K562 (cell line): ENCODE results near the gene CYP11A1. TPM values are rescaled to one million over a fixed set of nuclear protein-coding genes. Genes with fewer than 3 reads are reported as not detected.

Experiments used
- ATAC-seq: fragments of 200-7000 bp; cut with Tn5 transposase; 3 replicates; pipeline ENCODE4 v1.9.1; 2020; ENCODE audit warnings: moderate library complexity
- BruUV-seq: library from RNA; stranded (reverse); fragments of 400-500 nt; replicated peaks from 2 replicates; lab custom pipeline; 2021; lab: Mats Ljungman, UMichigan
- CTCF ChIA-PET: fragments of 300-600 bp; formaldehyde crosslinking; extraction: SDS; loops from one replicate; lab custom pipeline; 2021; ENCODE audit warnings: low intra/inter-chr PET ratio; lab: Yijun Ruan, JAX
- POLR2A ChIA-PET: fragments of 300-600, 350-650 bp; sonication (Branson Sonifier 250); formaldehyde crosslinking; extraction: SDS; loops from one replicate; lab custom pipeline; 2021; ENCODE audit warnings: antibody characterized with exemption, inconsistent platforms; lab: Yijun Ruan, JAX
- DNase-seq, 4 experiments: peaks; one replicate each; pipeline versions ENCODE4 v3.0.0 to v3.0.0-alpha.2; 2011 to 2018; ENCODE audit warnings: low spot score in 3 of 4, mixed read lengths in 3 of 4; ENCODE audit errors: extremely low read depth in 1 of 4
- FAIRE-seq: peaks from 2 replicates; lab custom pipeline; 2011; peaks lifted over from hg19 to GRCh38; lab: Jason Lieb, UNC
- H2AFZ ChIP-seq: 2 replicates; pipeline ENCODE4 v1.6.0; 2011; ENCODE audit warnings: low read depth, low read length, control low read depth, inconsistent platforms
- H3K27ac ChIP-seq: fragments of 200-600 bp; 3 replicates; pipeline ENCODE4 v1.8.0; 2011; ENCODE audit warnings: low read depth, mild to moderate bottlenecking, control low read depth, inconsistent platforms, low read length, moderate library complexity, mixed read lengths; ENCODE audit errors: extremely low read depth
- H3K27me3 ChIP-seq, 2 experiments: fragments of 300-600 bp in 1 of 2; 2 replicates in 1 of 2; 3 replicates in 1 of 2; pipeline versions ENCODE4 v1.6.0 to v1.8.0; 2011; ENCODE audit warnings: inconsistent platforms in 2 of 2, low read length in 2 of 2, mild to moderate bottlenecking in 1 of 2, mixed read lengths in 1 of 2, moderate library complexity in 1 of 2; ENCODE audit not compliant: control insufficient read depth in 2 of 2, insufficient read depth in 2 of 2
- H3K36me3 ChIP-seq: fragments of 300-600 bp; 3 replicates; pipeline ENCODE4 v1.8.0; 2011; ENCODE audit warnings: mild to moderate bottlenecking, low read length, inconsistent platforms; ENCODE audit not compliant: control insufficient read depth, insufficient read depth
- H3K4me1 ChIP-seq, 2 experiments: fragments of 200-600 bp in 1 of 2; replicated peaks in 1 of 2; 2 replicates in 1 of 2; 3 replicates in 1 of 2; pipeline versions ENCODE4 v1.5.1 to v1.8.0; 2011; ENCODE audit warnings: inconsistent platforms in 2 of 2, low read length in 2 of 2, mild to moderate bottlenecking in 1 of 2, mixed read lengths in 1 of 2, moderate library complexity in 1 of 2; ENCODE audit not compliant: control insufficient read depth in 2 of 2, insufficient read depth in 2 of 2
- H3K4me2 ChIP-seq: 2 replicates; pipeline ENCODE4 v1.6.1; 2011; ENCODE audit warnings: low read length, control low read depth, inconsistent platforms, mixed read lengths; ENCODE audit not compliant: insufficient read depth
- H3K4me3 ChIP-seq: fragments of 200-600 bp; sonication (generic), shearing (Covaris generic); 2 replicates; pipeline ENCODE4 v1.5.1; 2016; ENCODE audit warnings: control low read depth, inconsistent platforms
- H3K79me2 ChIP-seq: fragments of 200-600 bp; 3 replicates; pipeline ENCODE4 v1.8.0; 2011; ENCODE audit warnings: low read length, inconsistent platforms; ENCODE audit not compliant: control insufficient read depth, insufficient read depth
- H3K9ac ChIP-seq, 2 experiments: 2 replicates each; pipeline versions ENCODE4 v1.6.0 to v1.6.1; 2011; ENCODE audit warnings: low read depth in 2 of 2, low read length in 2 of 2, control low read depth in 1 of 2, inconsistent platforms in 1 of 2, mild to moderate bottlenecking in 1 of 2, mixed read lengths in 1 of 2; ENCODE audit not compliant: insufficient read depth in 1 of 2
- H3K9me1 ChIP-seq: one replicate; pipeline ENCODE4 v1.6.0; 2011; ENCODE audit warnings: inconsistent platforms, mild to moderate bottlenecking, low read length, moderate library complexity; ENCODE audit not compliant: control insufficient read depth, insufficient read depth
- H3K9me3 ChIP-seq: replicated peaks from 2 replicates; pipeline ENCODE4 v1.5.1; 2011; ENCODE audit warnings: low read depth, low read length, inconsistent platforms; ENCODE audit not compliant: control insufficient read depth, insufficient read depth
- H4K20me1 ChIP-seq: replicated peaks from 2 replicates; pipeline ENCODE4 v1.6.1; 2011; ENCODE audit warnings: low read length, inconsistent platforms, mixed read lengths; ENCODE audit not compliant: control insufficient read depth, insufficient read depth
- ARNT ChIP-seq, 2 experiments: fragments of 450-650 bp; IDR thresholded peaks; 2 replicates each; pipeline ENCODE4 v1.6.1; 2016; ENCODE audit warnings: mild to moderate bottlenecking in 1 of 2
- CTBP1 ChIP-seq: fragments of 450-650 bp; IDR thresholded peaks from 2 replicates; pipeline ENCODE4 v1.6.1; 2016; ENCODE audit warnings: borderline replicate concordance
- EZH2 ChIP-seq: IDR thresholded peaks from 2 replicates; pipeline ENCODE4 v1.6.1; 2012; ENCODE audit warnings: low read depth, mild to moderate bottlenecking, inconsistent platforms, low read length, borderline replicate concordance
- LCOR ChIP-seq: sonication (generic); formaldehyde crosslinking; IDR thresholded peaks from 2 replicates; pipeline ENCODE4 v1.8.0; 2022; ENCODE audit warnings: mild to moderate bottlenecking, missing genetic modification reagents
- RAD21 ChIP-seq, 2 experiments: fragments of 250-450 bp in 1 of 2; fragments of 450-650 bp in 1 of 2; sonication (Bioruptor Pico) in 1 of 2; formaldehyde crosslinking in 1 of 2; IDR thresholded peaks in 1 of 2; conservative IDR thresholded peaks in 1 of 2; 2 replicates each; pipeline versions ENCODE4 v1.4.0 to v1.8.0; 2020 to 2022; ENCODE audit warnings: mild to moderate bottlenecking in 2 of 2, moderate library complexity in 1 of 2
- RFX5 ChIP-seq: IDR thresholded peaks from 2 replicates; pipeline ENCODE4 v1.6.1; 2011; ENCODE audit warnings: low read depth, mild to moderate bottlenecking, improper control_type of control experiment, low read length
- SMC3 ChIP-seq: conservative IDR thresholded peaks from 2 replicates; pipeline ENCODE4 v1.6.1; 2011; ENCODE audit warnings: low read depth, low read length, improper control_type of control experiment; ENCODE audit not compliant: insufficient read depth
- ZNF740 ChIP-seq, 3 experiments: fragments of 200-800 bp in 1 of 3; sonication (Bioruptor generic) in 1 of 3; sonication (generic) in 1 of 3; formaldehyde crosslinking in 1 of 3; IDR thresholded peaks; 2 replicates each; pipeline versions ENCODE4 v1.6.1 to v1.8.0; 2016 to 2022; ENCODE audit warnings: mild to moderate bottlenecking in 2 of 3, missing compliant biosample characterization in 2 of 3, missing genetic modification characterization in 2 of 3, missing genetic modification reagents in 1 of 3
- WGBS: fragments of 100-300 bp; shearing (Covaris generic); methylation state at CpG from one replicate; pipeline ENCODE4 v1.1.6; 2016; ENCODE audit warnings: low coverage, mixed read lengths; ENCODE audit not compliant: insufficient coverage; ENCODE audit errors: missing lambda C conversion rate; 5-methylcytosine and 5-hydroxymethylcytosine counted together
- in situ Hi-C: fragments of 300-500 bp; cut with MboI; formaldehyde crosslinking; loops from 4 replicates; pipeline ENCODE4 v1.15.0; 2018; ENCODE audit warnings: inconsistent platforms, mixed read lengths
- intact Hi-C: fragments of 100-400 bp; cut with micrococcal nuclease; formaldehyde crosslinking; loops from 2 replicates; pipeline ENCODE4 v1.14.2; 2022
- polyA plus RNA-seq, 8 experiments: library from polyadenylated mRNA; depleted of rRNA in 4 of 8; stranded (reverse) in 5 of 8; unstranded in 3 of 8; fragments of >200 nt; fragmentation: Nextera tagmentation in 2 of 8; fragmentation: Illumina TruSeq in 1 of 8; extraction: Ambion mirVana in 2 of 8; extraction: Trizol in 1 of 8; gene quantifications; 2 replicates each; pipeline versions ENCODE4 v1.2.1 to v1.2.3, GENCODE V29; 2011 to 2014; ENCODE audit warnings: inconsistent platforms in 1 of 8, missing spikeins in 1 of 8
- total RNA-seq, 7 experiments: library from RNA; depleted of rRNA in 6 of 7; stranded (reverse); fragments of >200 nt in 6 of 7; fragmentation: Illumina TruSeq in 2 of 7; extraction: Trizol in 2 of 7; gene quantifications; 2 replicates each; pipeline versions ENCODE4 v1.2.1 to v1.2.3, GENCODE V29; 2011 to 2021; ENCODE audit warnings: low replicate concordance in 1 of 7
- TF ChIP-seq, protein P1 (sequence below): sonication (generic); formaldehyde crosslinking; IDR thresholded peaks from 2 replicates; pipeline ENCODE4 v1.8.0; 2022; ENCODE audit warnings: mild to moderate bottlenecking, missing genetic modification reagents
- TF ChIP-seq, protein P2 (sequence below): fragments of 450-650 bp; formaldehyde crosslinking; IDR thresholded peaks from 2 replicates; pipeline ENCODE4 v1.4.0; 2020; ENCODE audit warnings: mild to moderate bottlenecking
- TF ChIP-seq, protein P3 (sequence below): sonication (generic); IDR thresholded peaks from 2 replicates; pipeline ENCODE4 v1.6.1; 2016

Gene CYP11A1
- total and polyA plus RNA-seq, 9 of the 15 experiments (the other 6 are each of a cell fraction or from before 2014, with no cell fraction given) = 0.06 to 0.24 (median 0.10) TPM; not detected in 4

GRCh38 chr15:74376226-74376625, 8.8 kb upstream of the CYP11A1 start (continued):
- TF ChIP-seq, protein P1, sequence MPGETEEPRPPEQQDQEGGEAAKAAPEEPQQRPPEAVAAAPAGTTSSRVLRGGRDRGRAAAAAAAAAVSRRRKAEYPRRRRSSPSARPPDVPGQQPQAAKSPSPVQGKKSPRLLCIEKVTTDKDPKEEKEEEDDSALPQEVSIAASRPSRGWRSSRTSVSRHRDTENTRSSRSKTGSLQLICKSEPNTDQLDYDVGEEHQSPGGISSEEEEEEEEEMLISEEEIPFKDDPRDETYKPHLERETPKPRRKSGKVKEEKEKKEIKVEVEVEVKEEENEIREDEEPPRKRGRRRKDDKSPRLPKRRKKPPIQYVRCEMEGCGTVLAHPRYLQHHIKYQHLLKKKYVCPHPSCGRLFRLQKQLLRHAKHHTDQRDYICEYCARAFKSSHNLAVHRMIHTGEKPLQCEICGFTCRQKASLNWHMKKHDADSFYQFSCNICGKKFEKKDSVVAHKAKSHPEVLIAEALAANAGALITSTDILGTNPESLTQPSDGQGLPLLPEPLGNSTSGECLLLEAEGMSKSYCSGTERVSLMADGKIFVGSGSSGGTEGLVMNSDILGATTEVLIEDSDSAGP (CRISPR knock-in tag) = no peak

- no TSS peak for BruUV-seq
- H3K4me1 ChIP-seq = peaks cover 11 to 16% of the 10 kb centered on the region in 2 experiments; a peak in 4 of 5 replicates
- no peak for TF ChIP-seq ZNF740 (CRISPR knock-in tag; IDR thresholded peaks at IDR 0.05)
- TF ChIP-seq ZNF740 (tag; IDR thresholded peaks at IDR 0.05) = 0 out of 4 replicates have a peak, but pooled peaks of 1 of the 2 experiments have one; percentile 3
- TF ChIP-seq EZH2 = no peak
- peak; percentile 61 for TF ChIP-seq SMC3
- TF ChIP-seq RAD21 (CRISPR knock-in tag; conservative IDR thresholded peaks at IDR 0.05 in 1 of 2, IDR thresholded peaks at IDR 0.05 in 1 of 2) = peak; percentile 42 to 69
- no peak for TF ChIP-seq RFX5
- TF ChIP-seq, protein P2, sequence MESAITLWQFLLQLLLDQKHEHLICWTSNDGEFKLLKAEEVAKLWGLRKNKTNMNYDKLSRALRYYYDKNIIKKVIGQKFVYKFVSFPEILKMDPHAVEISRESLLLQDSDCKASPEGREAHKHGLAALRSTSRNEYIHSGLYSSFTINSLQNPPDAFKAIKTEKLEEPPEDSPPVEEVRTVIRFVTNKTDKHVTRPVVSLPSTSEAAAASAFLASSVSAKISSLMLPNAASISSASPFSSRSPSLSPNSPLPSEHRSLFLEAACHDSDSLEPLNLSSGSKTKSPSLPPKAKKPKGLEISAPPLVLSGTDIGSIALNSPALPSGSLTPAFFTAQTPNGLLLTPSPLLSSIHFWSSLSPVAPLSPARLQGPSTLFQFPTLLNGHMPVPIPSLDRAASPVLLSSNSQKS (CRISPR knock-in tag) = no peak
- 0 out of 2 replicates have a peak, but pooled peaks have one; percentile 28 for TF ChIP-seq LCOR (CRISPR knock-in tag)
- peak in 1 of 2 experiments; percentile 54; a peak in 1 of 4 replicates for TF ChIP-seq ARNT (IDR thresholded peaks at IDR 0.05)
- TF ChIP-seq, protein P3, sequence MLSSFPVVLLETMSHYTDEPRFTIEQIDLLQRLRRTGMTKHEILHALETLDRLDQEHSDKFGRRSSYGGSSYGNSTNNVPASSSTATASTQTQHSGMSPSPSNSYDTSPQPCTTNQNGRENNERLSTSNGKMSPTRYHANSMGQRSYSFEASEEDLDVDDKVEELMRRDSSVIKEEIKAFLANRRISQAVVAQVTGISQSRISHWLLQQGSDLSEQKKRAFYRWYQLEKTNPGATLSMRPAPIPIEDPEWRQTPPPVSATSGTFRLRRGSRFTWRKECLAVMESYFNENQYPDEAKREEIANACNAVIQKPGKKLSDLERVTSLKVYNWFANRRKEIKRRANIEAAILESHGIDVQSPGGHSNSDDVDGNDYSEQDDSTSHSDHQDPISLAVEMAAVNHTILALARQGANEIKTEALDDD = peak; percentile 30; the same call in 1 of the 2 replicates
- TF ChIP-seq CTBP1 = peak; percentile 65
Measured at GRCh38 chr15:74375303-74375693, 7.9 kb upstream of the CYP11A1 start.

More at GRCh38 chr15:74375303-74375693, 7.9 kb upstream of the CYP11A1 start:
- peak overlapping the region; percentile 72 for H3K4me2 ChIP-seq
- no peak overlapping the region for H3K27ac ChIP-seq
- WGBS = 8% methylated on average over 9 of the region's 9 CpGs
- H3K4me3 ChIP-seq = no peak overlapping the region
- H3K36me3 ChIP-seq = no peaks in the 10 kb centered on the region
- ATAC-seq = peak; percentile 61
- no peaks in the 10 kb centered on the region for H3K79me2 ChIP-seq
- intact Hi-C loops (loop anchor here (1.0 to 10.0 kb wide), 4 partner anchors 116 to 580 kb away; partner anchors contain the start of gene RPP25), in situ Hi-C loops (loop anchor here (5.0 kb wide), 1 partner anchor 392 kb away; no protein-coding TSS in a partner anchor)
- H2AFZ ChIP-seq = peak overlapping the region; percentile 54; the same call in 1 of the 2 replicates
- ChIA-PET CTCF (interaction anchor here (0.5 to 3.4 kb wide), 6 partner anchors 8 to 393 kb away, joined by 4 to 32 read pairs (median 29); no protein-coding TSS in a partner anchor), POLR2A (interaction anchor here (0.7 kb wide), 1 partner anchor 282 kb away, joined by 3 read pairs; no protein-coding TSS in a partner anchor)
- H4K20me1 ChIP-seq = 0 out of 2 replicates have a peak, but pooled peaks cover 3% of the 10 kb centered on the region
- no peak overlapping the region for H3K9ac ChIP-seq
- no peaks in the 10 kb centered on the region for H3K9me1 ChIP-seq
- peak; percentile 93 for FAIRE-seq
- peak; percentile 71 to 87 (median 72) for DNase-seq
- peaks cover 9% of the 10 kb centered on the region in 2 experiments; a peak in 3 of 5 replicates for H3K27me3 ChIP-seq
- no peaks in the 10 kb centered on the region for H3K9me3 ChIP-seq
